Measurements from ENCODE around the gene MCU.

- TF ChIP-seq POLR2AphosphoS5 (IDR thresholded peaks at IDR 0.05; ENCODE audit: low read depth, low read length): no peak
- no peak for TF ChIP-seq TAF1 (IDR thresholded peaks at IDR 0.05; ENCODE audit: borderline replicate concordance, insufficient read depth, low read length)
- TF ChIP-seq REST (IDR thresholded peaks at IDR 0.05; ENCODE audit: insufficient read depth in 1 of 2, low read depth in 2 of 2, low read length in 2 of 2): no peak
Measured at GRCh38 chr10:72764151-72764550, 72.2 kb downstream of the MCU start.

All from PFSK-1 (cell line).